Lung (tissue), 12 donors: ENCODE results near the gene BHLHA15. TPM values are rescaled to one million over a fixed set of nuclear protein-coding genes. Genes with fewer than 3 reads are reported as not detected.

Experiments
- ATAC-seq: fragments of 200-7000 bp; cut with Tn5 transposase; one replicate; pipeline ENCODE4 v1.9.1; 2020; ENCODE audit warnings: moderate number of reproducible peaks; ENCODE audit not compliant: insufficient read depth, low FRiP score
- DNase-seq, 3 donors: peaks; one replicate each; pipeline ENCODE4 v3.0.0-alpha.2; 2013 to 2017
- H3K27ac ChIP-seq, 2 donors: one replicate each; pipeline ENCODE4 v1.5.1; 2013; ENCODE audit warnings: mild to moderate bottlenecking in 2 of 2, moderate library complexity in 2 of 2, control low read depth in 1 of 2, inconsistent platforms in 1 of 2, low read depth in 1 of 2, low read length in 1 of 2
- H3K27me3 ChIP-seq, 3 donors: one replicate each; pipeline ENCODE4 v1.5.1; 2013; ENCODE audit warnings: low read length in 2 of 3; ENCODE audit not compliant: control insufficient read depth in 3 of 3, insufficient read depth in 3 of 3
- H3K36me3 ChIP-seq, 4 donors: one replicate each; pipeline ENCODE4 v1.5.1; 2013; ENCODE audit warnings: low read length in 4 of 4, mild to moderate bottlenecking in 1 of 4, moderate library complexity in 1 of 4; ENCODE audit not compliant: control insufficient read depth in 4 of 4, insufficient read depth in 4 of 4
- H3K4me1 ChIP-seq, 5 donors: one replicate each; pipeline ENCODE4 v1.5.1; 2013; ENCODE audit warnings: low read length in 5 of 5, mild to moderate bottlenecking in 2 of 5, moderate library complexity in 1 of 5; ENCODE audit not compliant: control insufficient read depth in 5 of 5, insufficient read depth in 5 of 5
- H3K4me3 ChIP-seq: one replicate; pipeline ENCODE4 v1.5.1; 2013; ENCODE audit warnings: mild to moderate bottlenecking, control low read depth, moderate library complexity
- H3K9ac ChIP-seq, 2 donors: one replicate each; pipeline ENCODE4 v1.5.1; 2013; ENCODE audit warnings: low read length in 2 of 2, control low read depth in 1 of 2; ENCODE audit not compliant: insufficient read depth in 1 of 2
- H3K9me3 ChIP-seq, 4 donors: one replicate each; pipeline ENCODE4 v1.5.1; 2013; ENCODE audit warnings: low read length in 3 of 4, mild to moderate bottlenecking in 1 of 4, moderate library complexity in 1 of 4; ENCODE audit not compliant: control insufficient read depth in 4 of 4, insufficient read depth in 3 of 4
- WGBS, 2 donors: extraction: QIAGEN DNeasy Blood & Tissue Kit; methylation state at CpG; one replicate each; pipeline ENCODE4 v1.1.7; 2013; 5-methylcytosine and 5-hydroxymethylcytosine counted together
- polyA plus RNA-seq, 2 donors: library from polyadenylated mRNA; stranded (reverse); fragments of 200-250 nt; gene quantifications; one replicate each; pipeline ENCODE4 v1.2.1, GENCODE V29; 2013
- total RNA-seq, 2 donors: library from RNA; depleted of rRNA in 1 of 2; stranded (reverse); fragments of >200 nt in 1 of 2; gene quantifications; one replicate each; pipeline ENCODE4 v1.2.1, GENCODE V29; 2014 to 2021
- TF ChIP-seq, protein P1 (sequence below): IDR thresholded peaks from 2 replicates; pipeline ENCODE4 v1.5.1; 2012; ENCODE audit warnings: mild to moderate bottlenecking; ENCODE audit errors: control extremely low read depth, extremely low read depth
- donor health status: control.
- donor health status: control.
- donor health status: Bipolar disorder and iron deficiency.
- donor health status: healthy.
- donor health status: DM: yes; HTN: yes; CAD: no.

Gene BHLHA15
- total and polyA plus RNA-seq, 4 donors: 0.93 to 4.0 (median 2.6) TPM

DNA sequence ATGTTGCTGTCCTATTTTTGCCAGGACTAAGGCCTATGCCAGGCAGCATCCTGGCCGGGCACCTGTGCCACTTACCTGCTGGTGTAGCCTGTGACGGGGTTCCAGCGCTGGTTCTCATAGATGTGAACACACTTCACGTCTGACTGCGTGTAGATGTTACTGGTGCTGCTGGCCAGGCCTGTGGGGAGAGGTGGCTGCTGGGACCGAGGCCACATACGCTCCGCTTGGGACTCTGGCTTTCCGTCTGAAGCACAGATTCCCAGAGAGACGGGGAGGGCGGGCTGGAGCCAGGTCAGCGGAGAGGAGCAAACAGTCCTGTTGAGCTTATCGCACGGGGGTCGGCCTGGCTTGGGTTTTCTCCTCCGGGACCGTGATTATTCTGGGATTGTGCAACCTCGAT is 16.7 kb downstream of the BHLHA15 start:
- TF ChIP-seq, protein P1, sequence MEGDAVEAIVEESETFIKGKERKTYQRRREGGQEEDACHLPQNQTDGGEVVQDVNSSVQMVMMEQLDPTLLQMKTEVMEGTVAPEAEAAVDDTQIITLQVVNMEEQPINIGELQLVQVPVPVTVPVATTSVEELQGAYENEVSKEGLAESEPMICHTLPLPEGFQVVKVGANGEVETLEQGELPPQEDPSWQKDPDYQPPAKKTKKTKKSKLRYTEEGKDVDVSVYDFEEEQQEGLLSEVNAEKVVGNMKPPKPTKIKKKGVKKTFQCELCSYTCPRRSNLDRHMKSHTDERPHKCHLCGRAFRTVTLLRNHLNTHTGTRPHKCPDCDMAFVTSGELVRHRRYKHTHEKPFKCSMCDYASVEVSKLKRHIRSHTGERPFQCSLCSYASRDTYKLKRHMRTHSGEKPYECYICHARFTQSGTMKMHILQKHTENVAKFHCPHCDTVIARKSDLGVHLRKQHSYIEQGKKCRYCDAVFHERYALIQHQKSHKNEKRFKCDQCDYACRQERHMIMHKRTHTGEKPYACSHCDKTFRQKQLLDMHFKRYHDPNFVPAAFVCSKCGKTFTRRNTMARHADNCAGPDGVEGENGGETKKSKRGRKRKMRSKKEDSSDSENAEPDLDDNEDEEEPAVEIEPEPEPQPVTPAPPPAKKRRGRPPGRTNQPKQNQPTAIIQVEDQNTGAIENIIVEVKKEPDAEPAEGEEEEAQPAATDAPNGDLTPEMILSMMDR: no peak
- Histone ChIP-seq H3K27ac (no peak overlapping the region), H3K4me1 (peaks cover 0 to 6% (median 0%) of the 10 kb centered on the region in 5 donors), H3K9me3 (no peaks in the 10 kb centered on the region), H3K36me3 (peaks cover 0 to 67% (median 5%) of the 10 kb centered on the region in 4 donors), H3K9ac (no peak overlapping the region), H3K4me3 (no peak overlapping the region), H3K27me3 (no peaks in the 10 kb centered on the region)
- ATAC-seq (no peak), DNase-seq (no peak)
- WGBS, 2 donors: 94 to 97% methylated on average over 18 of the region's 18 CpGs

DNA sequence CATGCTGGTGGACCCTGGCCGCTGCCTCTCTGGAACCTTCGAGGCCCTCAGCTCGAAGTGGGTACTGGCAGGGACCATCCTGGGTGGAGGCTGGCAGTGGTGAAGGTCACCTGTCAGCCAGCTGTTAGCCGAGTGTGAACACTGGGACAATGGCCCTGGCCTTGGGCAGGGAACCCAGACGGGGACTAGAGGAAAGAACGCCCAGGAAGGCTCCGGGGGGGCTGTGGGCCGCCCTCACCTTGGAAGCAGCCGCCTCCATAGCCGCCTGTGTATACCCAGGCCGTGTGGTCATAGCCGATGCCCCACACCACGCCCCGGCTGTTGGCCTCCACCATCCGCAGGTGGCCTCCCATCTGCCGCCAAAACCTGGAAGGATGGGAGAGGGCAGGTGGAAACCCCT is 17.6 kb downstream of the BHLHA15 start:
- Histone ChIP-seq H3K27ac (no peak overlapping the region), H3K9ac (no peak overlapping the region), H3K9me3 (no peaks in the 10 kb centered on the region), H3K4me1 (peaks cover 0 to 2% (median 0%) of the 10 kb centered on the region in 5 donors), H3K4me3 (no peak overlapping the region), H3K27me3 (no peaks in the 10 kb centered on the region), H3K36me3 (peaks cover 0 to 70% (median 5%) of the 10 kb centered on the region in 4 donors)
- ATAC-seq (no peak), DNase-seq (no peak)
- WGBS, 2 donors: 89 to 95% methylated on average over 16 of the region's 16 CpGs
- TF ChIP-seq, protein P1: no peak

DNA sequence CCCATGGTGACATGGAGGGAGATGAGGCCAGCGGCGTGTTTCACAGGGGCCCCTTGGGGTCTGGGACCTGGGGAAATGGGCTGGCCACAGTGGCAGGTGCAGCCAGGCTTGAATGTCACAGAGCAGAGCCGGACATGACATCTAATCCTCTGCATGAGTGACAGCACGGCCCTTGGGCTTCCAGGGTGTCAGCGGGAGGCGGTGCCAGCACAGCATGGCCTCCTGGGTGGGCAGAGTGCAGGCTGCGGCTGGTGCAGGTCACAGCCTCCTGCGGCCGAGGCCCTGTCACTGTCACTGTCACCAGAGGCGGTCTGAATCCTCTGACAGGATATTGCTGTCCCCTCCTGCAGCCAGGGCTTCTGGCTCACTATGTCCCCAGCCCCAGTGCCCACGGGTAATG is 18.2 kb downstream of the BHLHA15 start:
- Histone ChIP-seq H3K4me3 (no peak overlapping the region), H3K4me1 (no peaks in the 10 kb centered on the region), H3K9ac (no peak overlapping the region), H3K27me3 (no peaks in the 10 kb centered on the region), H3K36me3 (peaks cover 0 to 64% (median 5%) of the 10 kb centered on the region in 4 donors), H3K27ac (no peak overlapping the region), H3K9me3 (no peaks in the 10 kb centered on the region)
- WGBS, 2 donors: 91 to 94% methylated on average over 11 of the region's 11 CpGs
- TF ChIP-seq, protein P1: no peak
- no peak for DNase-seq
- no peak for ATAC-seq
